Nasal cavity respiratory epithelium epithelial cell of viscerocranial mucosa (primary cell): ENCODE data around the gene TEX13B. TPM values are rescaled to one million over a fixed set of nuclear protein-coding genes. Genes with fewer than 3 reads are reported as not detected.

ENCODE experiments used
- total RNA-seq: library from RNA; depleted of rRNA; stranded (reverse); fragments of >200 nt; gene quantifications from 2 replicates; pipeline ENCODE4 v1.2.3, GENCODE V29; 2014

The TEX13B gene, protein sequence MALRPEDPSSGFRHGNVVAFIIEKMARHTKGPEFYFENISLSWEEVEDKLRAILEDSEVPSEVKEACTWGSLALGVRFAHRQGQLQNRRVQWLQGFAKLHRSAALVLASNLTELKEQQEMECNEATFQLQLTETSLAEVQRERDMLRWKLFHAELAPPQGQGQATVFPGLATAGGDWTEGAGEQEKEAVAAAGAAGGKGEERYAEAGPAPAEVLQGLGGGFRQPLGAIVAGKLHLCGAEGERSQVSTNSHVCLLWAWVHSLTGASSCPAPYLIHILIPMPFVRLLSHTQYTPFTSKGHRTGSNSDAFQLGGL
- not detected in 2 replicates for total RNA-seq

DNA sequence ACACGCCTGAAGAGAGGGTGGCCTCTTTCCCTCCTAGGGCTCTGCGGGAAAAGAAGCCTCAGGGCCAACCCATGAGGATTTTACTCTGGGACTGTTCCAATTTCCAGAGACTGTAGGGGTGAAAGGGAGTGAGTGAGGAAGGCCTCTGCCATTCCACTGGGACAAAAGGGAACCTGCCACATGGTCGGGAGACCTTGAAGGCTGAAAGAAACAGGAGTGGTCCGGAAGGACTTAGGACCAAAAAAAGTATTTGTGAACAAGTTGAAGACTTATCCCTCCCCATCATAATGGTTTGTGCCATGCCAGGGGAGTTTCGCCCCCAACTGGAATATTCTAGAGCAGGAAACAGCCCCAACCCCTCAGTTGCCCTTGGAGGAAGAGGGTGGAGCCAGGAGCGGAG lies at the start of gene TEX13B:
TEX13B (minus strand) TSS at position 15 of the 400 bp plus-strand sequence. CDS start 243 bp downstream, outside the sequence.

Other genes starting within 250 kb of the TEX13B start
- 75.5 and 148 TPM in 2 replicates for gene TSC22D3, start 206.6 kb downstream of the TEX13B start, total RNA-seq
- gene NCBP2L, start 204.6 kb downstream of the TEX13B start, total RNA-seq: not detected in 2 replicates
- 24.9 and 31.2 TPM in 2 replicates for gene MID2, start 156.5 kb downstream of the TEX13B start, total RNA-seq
- gene VSIG1, start 62.7 kb upstream of the TEX13B start, total RNA-seq: 0.34 and 0.43 TPM in 2 replicates
- 61.0 and 105 TPM in 2 replicates for gene PSMD10, start 109.2 kb upstream of the TEX13B start, total RNA-seq
- 14.4 and 15.1 TPM in 2 replicates for gene ATG4A, start 109.4 kb upstream of the TEX13B start, total RNA-seq